Measurements from ENCODE around the gene CDHR1.
"Not testable (repeated sequence)": the region's sequence is repeated elsewhere in the genome, so short reads cannot be mapped to it uniquely, and the experiment has no call there.

DNA sequence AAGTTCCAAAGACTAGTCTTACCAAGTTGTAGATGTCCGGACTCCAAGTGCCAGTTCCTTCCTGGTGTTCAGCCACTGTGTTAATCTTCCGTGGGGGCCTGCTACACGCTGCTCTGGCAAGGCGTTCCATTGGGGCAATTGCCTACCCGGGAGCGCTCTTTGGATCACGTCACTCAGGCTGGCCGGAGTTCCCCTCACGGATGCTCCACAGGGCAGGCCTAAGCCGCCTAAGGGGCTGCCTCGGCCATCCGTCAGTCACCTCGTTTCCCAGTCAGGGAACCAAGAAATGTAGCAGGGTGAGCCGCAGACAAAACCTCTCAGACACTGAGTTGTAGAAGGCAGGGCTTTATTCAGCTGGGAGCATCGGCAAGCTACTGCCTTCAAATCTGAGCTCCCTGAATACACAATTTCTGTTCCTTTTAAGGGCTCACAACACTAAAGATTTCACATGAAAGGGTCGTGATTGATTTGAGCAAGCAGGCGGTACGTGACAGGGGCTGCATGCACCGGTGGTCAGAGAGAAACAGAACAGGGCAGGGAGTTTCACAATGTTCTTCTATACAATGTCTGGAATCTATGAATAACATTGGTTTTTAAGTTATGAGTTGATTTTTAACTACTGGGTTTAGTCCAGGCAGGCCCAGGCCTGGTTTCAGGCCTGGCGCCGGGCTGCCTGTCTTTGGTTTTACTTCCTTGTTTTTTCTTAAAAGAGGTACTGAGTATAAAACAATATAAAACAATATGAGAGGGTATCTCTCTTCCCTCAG, 22.5 kb upstream of the CDHR1 start:
- not testable (repeated sequence) for TF ChIP-seq CTCF (IDR thresholded peaks at IDR 0.05; ENCODE audit: low read depth, low read length); EZH2phosphoT487 (IDR thresholded peaks at IDR 0.05; ENCODE audit: low read depth)

Measured in OCI-LY3 (cell line).